ENCODE data around the gene NDN.
A peak's percentile ranks its signal among the peaks of the same experiment; 100 is the strongest.
"Not testable (repeated sequence)": the region's sequence is repeated elsewhere in the genome, so short reads cannot be mapped to it uniquely, and the experiment has no call there.

Gene NDN, protein sequence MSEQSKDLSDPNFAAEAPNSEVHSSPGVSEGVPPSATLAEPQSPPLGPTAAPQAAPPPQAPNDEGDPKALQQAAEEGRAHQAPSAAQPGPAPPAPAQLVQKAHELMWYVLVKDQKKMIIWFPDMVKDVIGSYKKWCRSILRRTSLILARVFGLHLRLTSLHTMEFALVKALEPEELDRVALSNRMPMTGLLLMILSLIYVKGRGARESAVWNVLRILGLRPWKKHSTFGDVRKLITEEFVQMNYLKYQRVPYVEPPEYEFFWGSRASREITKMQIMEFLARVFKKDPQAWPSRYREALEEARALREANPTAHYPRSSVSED

DNA sequence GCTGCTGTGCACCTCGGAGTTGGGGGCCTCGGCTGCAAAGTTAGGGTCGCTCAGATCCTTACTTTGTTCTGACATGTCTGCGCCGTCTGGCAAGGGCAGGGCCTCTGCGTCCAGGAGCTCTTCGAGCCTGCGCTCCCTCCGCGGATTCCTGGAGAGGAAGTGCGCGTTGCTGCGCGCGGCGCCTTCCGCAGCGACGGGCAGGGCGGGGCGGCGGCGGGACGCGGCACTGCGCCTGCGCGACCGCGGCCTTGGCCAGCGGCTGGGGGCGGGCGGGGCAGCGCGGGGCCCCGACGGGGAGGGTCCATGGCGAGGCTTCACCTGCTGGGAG lies at the start of gene NDN:
Gene NDN, minus strand, starts transcription at position 163 of the 328 bp plus-strand sequence. Its CDS starts 88 bp downstream, at position 75.
- H3K4me3 ChIP-seq (ENCODE audit: low read depth, low read length), result peak within 1 kb of the TSS; percentile 58

GRCh38 chr15:23736033-23736673 lies 49.0 kb upstream of the NDN start:
- H3K4me3 ChIP-seq (ENCODE audit: low read depth, low read length), result no peak overlapping the region

GRCh38 chr15:23734862-23735261 lies 47.8 kb upstream of the NDN start:
- no peak overlapping the region for H3K4me3 ChIP-seq (ENCODE audit: low read depth, low read length)

- H3K4me3 ChIP-seq (ENCODE audit: low read depth, low read length), result not testable (repeated sequence)
Measured at GRCh38 chr15:23713874-23714656, 27.0 kb upstream of the NDN start.

DNA sequence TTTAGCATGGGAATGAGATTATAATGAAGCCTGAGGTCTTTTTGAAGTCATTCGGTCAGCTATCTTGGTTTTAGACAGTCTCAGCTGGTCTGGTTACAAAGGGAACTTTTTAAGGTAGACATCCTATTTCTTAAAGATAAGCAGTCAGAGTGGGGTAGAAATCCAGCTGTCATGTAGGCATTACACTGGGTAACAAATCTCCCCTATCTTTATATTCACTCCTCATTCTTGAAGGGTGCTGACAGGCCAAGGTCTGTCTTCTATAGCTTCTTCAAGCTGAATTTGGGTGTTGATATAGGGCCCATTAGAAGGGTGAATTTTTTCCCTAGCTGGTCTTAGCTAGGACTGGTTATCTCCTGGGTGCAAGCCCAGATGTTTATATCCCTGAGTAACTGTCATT lies 21.2 kb upstream of the NDN start:
- H3K4me3 ChIP-seq (ENCODE audit: low read depth, low read length), result no peak overlapping the region

DNA sequence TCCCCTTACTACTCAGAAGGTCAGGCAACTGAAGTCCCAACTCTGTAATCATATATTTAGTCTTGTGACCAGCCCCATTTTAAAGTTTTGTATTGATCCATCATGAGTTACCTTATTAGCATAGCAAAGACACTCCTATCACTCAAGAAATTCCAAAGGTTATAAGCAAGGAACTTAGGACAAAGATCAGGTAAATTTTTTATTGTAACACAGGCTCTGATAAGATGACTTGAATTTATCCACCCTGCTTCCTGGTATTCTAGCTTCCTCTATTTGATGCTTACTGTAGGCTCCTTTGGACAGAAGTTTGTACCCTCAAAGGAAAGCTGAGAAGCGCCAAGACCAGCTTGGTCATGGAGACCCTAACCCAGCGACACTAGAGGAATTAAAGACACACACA lies 8.2 kb upstream of the NDN start:
- H3K4me3 ChIP-seq (ENCODE audit: low read depth, low read length), result no peak overlapping the region

- no peak overlapping the region for H3K4me3 ChIP-seq (ENCODE audit: low read depth, low read length)
Measured at GRCh38 chr15:23694592-23694991, 7.5 kb upstream of the NDN start.

GRCh38 chr15:23690450-23690852 lies 3.3 kb upstream of the NDN start:
- no peak overlapping the region for H3K4me3 ChIP-seq (ENCODE audit: low read depth, low read length)

GRCh38 chr15:23690015-23690414 lies 2.9 kb upstream of the NDN start:
- H3K4me3 ChIP-seq (ENCODE audit: low read depth, low read length), result no peak overlapping the region

DNA sequence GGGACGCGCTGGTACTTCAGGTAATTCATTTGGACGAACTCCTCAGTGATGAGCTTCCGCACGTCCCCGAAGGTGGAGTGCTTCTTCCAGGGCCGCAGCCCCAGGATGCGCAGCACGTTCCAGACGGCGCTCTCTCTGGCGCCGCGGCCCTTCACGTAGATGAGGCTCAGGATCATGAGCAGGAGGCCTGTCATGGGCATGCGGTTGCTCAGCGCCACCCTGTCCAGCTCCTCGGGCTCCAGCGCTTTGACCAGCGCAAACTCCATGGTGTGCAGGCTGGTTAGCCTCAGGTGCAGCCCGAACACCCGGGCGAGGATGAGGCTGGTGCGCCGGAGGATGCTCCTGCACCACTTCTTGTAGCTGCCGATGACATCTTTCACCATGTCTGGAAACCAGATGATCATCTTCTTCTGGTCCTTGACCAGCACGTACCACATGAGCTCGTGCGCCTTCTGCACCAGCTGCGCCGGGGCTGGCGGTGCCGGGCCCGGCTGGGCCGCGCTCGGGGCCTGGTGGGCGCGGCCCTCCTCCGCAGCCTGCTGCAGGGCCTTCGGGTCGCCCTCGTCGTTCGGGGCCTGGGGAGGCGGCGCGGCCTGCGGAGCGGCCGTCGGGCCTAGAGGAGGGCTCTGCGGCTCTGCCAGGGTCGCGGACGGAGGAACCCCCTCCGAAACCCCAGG lies 501 bp downstream of the NDN start:
- peak overlapping the region; percentile 58 for H3K4me3 ChIP-seq (ENCODE audit: low read depth, low read length)

DNA sequence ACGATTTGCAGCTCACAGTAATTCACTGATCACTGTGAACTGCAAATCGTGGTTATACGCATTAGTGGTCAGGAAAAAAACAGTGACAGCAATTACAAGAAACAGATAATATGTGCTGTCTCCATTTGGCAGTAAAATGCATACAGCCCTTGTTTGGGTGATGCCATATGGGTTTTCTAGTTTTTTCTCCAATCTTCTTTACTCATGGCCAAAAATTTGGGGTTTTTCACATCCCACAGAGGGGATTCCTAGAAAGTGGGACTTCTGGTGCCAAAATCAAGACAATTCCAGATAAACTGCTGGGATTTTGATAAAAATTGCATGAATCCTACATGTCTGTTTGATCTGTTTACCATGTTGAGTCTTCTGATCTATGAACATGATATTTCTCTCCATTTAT lies 15.6 kb downstream of the NDN start:
- no peak overlapping the region for H3K4me3 ChIP-seq (ENCODE audit: low read depth, low read length)

GRCh38 chr15:23670970-23671369 lies 16.1 kb downstream of the NDN start:
- no peak overlapping the region for H3K4me3 ChIP-seq (ENCODE audit: low read depth, low read length)

DNA sequence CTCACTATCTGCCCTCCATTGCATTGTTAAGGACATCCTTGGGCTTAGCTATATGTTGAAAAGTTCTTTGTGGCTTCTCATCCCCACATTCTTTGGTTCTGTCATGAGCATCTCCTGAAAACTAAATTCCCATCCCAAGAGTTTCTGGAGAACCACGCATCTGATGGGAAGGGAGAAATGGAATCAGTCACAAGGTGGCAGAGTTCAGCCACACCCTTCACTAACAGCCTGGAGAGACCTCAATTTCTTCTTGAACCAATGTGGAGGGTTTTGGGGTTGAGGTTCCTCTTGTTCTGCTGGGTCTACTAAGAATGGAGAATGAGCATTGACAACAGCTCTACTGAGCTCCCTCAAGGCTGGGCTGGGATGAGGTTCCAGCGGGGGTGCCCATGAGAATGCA lies 23.9 kb downstream of the NDN start:
- H3K4me3 ChIP-seq (ENCODE audit: low read depth, low read length), result no peak overlapping the region

- no peak overlapping the region for H3K4me3 ChIP-seq (ENCODE audit: low read depth, low read length)
Measured at GRCh38 chr15:23648920-23649515, 38.1 kb downstream of the NDN start.

- H3K4me3 ChIP-seq (ENCODE audit: low read depth, low read length), result peak within 1 kb of the TSS; percentile 62
Measured at GRCh38 chr15:23647421-23648370, 39.4 kb downstream of the NDN start, which contains the start of gene MAGEL2. Gene MAGEL2, minus strand, starts transcription at chr15:23647867. Its CDS starts 125 bp downstream, at chr15:23647742.

DNA sequence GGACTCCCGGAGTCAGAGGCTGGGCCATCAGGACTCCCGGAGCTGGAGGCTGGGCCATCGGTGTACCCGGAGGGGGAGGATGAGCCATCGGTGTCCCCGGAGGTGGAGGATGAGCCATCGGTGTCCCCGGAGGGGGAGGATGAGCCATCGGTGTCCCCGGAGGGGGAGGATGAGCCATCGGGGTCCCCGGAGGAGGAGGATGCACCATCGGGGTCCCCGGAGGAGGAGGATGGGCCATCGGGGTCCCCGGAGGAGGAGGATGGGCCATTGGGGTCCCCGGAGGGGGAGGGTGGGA lies 40.2 kb downstream of the NDN start:
- no peak overlapping the region for H3K4me3 ChIP-seq (ENCODE audit: low read depth, low read length)

DNA sequence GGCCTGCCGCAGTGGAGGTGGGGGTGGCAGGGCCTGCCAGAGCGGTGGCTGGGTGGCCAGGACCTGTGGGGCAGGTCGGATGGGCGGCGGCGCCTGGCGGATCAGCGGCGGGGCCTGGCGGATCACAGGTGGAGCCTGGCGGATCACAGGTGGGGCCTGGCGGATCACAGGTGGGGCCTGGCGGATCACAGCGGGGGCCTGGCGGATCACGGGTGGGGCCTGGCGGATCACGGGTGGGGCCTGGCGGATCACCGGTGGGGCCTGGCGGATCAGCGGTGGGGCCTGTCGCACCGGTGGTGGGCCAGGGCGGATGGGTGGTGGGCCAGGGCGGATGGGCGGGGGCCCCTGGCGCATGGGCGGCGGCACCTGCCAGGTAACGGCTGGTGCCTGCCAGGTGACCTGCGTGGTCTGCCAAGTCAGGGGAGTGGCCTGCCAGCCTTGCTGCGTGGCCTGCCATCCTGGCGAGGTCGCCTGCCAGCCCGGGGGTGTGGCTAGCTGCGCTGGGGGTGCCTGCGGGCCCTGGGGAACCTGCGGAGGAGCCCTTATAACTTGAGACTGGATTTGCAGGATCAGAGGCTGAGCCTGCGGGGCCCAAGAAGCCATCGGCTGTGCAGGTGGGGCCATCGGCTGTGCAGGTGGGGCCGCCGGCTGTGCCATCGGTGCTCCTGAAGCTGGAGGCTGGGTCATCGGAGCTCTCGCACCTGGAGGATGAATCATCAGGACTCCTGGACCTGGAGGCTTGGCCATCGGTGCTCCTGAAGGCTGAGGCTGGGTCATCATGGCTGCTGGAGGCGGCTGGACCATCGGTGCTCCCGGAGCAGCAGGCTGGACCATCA lies 40.7 kb downstream of the NDN start:
- no peak overlapping the region for H3K4me3 ChIP-seq (ENCODE audit: low read depth, low read length)

DNA sequence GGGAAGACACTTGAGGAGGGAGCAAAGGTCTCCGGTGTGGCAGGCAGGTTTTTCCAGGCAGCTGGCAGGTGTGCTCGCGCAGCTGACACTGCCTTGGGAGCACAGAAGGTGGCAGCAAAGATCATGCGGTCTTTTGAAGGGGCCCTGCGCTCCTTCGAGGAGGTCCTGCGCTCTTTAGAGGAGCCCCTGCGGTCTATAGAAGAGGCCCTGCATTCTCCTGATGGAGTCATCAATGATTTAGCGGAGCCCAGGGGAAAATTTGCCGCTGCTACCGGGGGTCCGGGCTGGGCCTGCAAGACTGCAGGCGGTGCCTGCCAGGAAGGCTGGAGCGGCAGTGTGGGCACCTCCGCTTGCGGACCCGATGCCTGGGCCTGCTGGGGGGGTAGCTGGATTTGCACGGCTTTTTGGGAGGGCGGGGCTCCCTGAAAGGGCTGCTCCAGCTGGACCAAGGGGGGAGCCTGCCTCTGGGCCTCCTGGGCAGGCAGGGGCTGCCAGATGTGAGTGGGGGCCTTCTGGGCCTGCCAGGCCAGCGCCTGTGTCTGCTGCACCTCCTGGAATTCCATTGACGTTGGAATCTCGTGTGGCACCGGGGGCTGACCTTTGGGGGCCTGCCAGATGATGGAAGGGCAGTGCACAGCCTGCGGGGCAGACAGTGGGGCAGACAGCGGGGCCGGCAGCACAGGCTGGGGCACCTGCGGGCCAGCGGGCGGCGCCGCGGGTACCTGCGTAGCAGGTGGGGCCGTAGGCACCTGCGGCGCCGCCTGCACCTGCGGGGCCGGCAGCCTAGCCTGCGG lies 41.5 kb downstream of the NDN start:
- no peak overlapping the region for H3K4me3 ChIP-seq (ENCODE audit: low read depth, low read length)

Data from iPS-11a (cell line).